ENCODE data around the gene ING5.

DNA sequence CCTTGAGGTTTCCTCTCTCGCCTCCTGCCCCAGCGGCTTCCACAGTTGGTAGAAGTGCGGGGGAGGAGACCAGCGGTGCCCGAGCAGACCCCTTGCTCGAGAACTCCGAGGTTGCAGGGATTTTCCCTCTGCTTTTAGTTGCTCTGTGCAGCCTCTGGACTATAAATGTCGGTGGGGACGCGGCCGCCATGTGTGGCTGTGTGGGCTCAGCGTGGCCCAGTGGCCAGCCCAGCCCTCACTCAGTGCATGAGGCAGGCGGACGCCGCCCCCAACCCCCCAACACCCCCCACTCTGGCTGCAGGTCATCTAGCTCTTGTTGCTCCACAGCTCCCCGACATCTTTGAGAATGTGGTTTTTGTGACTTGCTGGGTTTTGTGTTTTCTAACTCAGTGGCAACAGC is 17.3 kb downstream of the ING5 start:
- TF ChIP-seq POLR2A (IDR thresholded peaks at IDR 0.05; ENCODE audit: low read depth, low read length) (no peak), POLR2AphosphoS5 (IDR thresholded peaks at IDR 0.05; ENCODE audit: insufficient read depth, low read depth, low read length) (no peak), GATA2 (IDR thresholded peaks at IDR 0.05; ENCODE audit: insufficient read depth, insufficient read length, low read depth, low read length) (no peak)
- TF ChIP-seq, protein P1, sequence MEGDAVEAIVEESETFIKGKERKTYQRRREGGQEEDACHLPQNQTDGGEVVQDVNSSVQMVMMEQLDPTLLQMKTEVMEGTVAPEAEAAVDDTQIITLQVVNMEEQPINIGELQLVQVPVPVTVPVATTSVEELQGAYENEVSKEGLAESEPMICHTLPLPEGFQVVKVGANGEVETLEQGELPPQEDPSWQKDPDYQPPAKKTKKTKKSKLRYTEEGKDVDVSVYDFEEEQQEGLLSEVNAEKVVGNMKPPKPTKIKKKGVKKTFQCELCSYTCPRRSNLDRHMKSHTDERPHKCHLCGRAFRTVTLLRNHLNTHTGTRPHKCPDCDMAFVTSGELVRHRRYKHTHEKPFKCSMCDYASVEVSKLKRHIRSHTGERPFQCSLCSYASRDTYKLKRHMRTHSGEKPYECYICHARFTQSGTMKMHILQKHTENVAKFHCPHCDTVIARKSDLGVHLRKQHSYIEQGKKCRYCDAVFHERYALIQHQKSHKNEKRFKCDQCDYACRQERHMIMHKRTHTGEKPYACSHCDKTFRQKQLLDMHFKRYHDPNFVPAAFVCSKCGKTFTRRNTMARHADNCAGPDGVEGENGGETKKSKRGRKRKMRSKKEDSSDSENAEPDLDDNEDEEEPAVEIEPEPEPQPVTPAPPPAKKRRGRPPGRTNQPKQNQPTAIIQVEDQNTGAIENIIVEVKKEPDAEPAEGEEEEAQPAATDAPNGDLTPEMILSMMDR (IDR thresholded peaks at IDR 0.05; ENCODE audit: extremely low read depth in 1 of 2, insufficient read depth in 1 of 2, low read depth in 1 of 2, low read length in 2 of 2) = no peak

Measured in endothelial cell of umbilical vein (primary cell).